ENCODE measurements around the gene CD109.
"Not testable (repeated sequence)": the region's sequence is repeated elsewhere in the genome, so short reads cannot be mapped to it uniquely, and the experiment has no call there.

Gene CD109

DNA sequence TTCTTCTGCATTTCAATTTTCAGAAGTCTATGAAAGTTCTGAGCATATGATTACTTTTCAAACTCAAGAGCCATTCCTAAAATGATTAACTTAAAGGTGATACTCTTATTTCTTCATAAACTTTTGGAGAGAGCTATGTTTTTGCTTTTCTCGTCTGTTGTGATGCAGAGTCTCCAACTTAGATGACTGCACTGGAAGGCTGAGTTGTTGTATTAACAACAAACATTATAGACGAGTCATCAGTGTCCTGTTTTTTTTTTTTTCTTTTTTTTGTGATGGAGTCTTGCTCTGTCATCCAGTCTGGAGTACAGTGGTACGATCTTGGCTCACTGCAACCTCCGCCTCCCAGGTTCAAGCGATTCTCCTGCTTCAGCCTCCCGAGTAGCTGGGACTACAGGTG lies 101.9 kb downstream of the CD109 start:
- no peak for DNase-seq

DNA sequence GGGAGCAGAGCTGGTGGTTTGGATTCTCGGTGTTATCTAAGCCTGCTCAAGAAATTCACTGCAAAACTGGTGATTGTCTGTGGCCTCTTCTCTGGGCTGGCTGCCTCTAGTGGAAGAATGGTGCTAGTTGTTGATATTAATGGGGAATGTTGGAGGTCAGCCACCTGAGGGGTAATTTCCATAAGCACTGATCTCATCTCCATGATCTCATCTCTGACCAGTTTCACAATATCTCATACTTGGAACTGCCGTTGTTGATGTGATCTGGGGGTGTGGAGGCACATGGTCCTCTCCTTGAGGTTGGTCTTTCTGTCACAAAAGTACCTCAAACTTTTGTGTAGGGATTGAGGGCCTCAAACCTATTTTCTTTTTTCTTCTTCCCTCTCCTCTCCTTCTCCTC lies 102.6 kb downstream of the CD109 start:
- DNase-seq = no peak

DNA sequence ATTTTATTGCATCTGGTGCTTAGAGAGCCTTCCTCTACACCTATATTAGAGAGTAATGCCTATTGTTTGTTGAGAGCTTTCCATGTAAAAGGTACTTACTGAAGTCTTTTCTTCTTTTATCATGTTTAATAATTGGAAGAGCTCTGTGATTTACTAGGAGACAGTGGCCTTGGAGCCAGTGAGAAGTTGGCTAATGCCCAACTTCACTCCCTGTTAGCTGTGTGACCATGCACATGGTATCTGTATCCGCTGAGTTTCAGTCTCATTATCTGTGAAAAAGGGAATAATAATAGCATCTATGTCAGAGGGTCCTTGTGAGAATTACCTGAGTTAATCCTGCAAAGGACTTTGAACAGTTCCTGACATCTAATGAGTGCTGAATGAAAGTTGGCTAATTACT lies 105.0 kb downstream of the CD109 start:
- no peak for DNase-seq

DNA sequence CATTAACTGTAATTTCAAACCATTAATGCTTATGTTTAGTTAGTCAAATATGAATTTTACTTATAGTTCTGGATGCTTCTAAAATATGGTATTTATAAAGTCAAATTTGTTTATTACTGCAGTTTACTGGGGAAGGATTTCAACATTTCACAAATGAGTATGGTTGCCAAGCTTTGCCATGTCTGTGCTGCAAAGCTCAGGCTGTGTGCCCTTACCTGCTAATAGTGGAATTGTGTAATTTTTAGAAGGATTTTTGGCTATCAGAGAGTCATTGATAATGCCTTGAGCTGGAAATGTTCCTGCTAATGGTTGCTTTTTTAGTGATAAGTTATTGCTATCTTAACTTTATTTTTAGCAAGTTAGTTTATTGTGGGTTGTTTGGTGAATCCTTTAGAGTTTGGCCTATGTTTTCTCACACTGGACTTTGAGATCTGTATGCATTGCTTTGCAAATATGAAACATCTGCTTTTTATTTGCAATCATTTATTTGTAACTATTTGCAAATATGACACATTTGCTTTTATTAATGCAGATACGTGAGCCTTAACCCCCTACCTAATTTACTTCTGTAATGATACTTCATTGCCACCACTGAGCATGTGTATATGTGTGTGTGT lies 105.8 kb downstream of the CD109 start:
- no peak for DNase-seq

DNA sequence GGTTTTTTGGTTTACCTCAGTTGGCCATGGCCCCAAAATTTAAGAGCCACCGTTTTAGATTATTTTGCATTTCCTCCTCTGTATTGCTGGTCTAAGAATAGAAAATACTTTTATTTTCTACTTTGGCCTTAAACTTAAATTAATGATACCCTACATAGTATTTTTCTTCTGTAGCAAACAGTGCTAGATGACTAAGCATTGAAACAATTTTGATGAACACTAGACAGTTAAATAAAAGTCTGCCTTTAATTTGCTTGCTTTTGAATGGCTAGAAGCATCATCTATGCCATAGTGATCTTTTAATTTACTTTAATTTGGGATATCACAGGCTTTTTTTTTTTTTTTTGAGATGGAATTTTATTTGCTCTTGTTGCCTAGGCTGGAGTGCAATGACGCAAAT lies 106.4 kb downstream of the CD109 start:
- DNase-seq = no peak

DNA sequence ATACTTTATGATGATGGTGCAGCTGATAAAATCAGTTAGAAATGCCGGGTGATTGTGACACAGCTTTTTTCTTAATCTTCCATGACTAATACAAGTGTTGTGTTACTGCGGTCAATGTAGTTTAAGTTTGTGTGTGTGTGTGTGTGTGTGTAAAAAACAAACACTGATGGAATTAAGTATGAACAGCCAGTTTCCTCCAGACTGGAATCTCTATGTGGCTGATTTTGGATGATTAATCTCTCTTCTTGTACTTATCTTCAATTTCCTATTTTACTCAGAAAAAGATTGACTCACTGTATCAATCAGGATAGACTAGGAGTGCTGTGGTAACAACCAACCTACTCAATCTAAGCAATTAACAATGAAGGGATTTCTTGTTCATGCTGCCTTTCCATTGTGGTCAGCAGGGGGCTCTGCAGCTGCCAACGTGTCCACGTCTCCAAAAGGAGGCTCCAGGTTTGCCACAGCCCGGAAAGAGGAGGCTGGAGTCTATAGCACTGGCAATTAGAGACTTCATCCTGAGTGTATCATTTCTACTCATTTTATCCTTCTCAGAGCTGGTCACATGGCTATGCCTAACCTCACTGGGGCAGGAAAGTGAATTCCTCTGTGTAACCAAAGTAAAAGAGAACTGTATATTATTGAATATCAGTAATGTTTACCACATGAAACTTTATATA lies 107.7 kb downstream of the CD109 start:
- peak; percentile 59 for DNase-seq

DNA sequence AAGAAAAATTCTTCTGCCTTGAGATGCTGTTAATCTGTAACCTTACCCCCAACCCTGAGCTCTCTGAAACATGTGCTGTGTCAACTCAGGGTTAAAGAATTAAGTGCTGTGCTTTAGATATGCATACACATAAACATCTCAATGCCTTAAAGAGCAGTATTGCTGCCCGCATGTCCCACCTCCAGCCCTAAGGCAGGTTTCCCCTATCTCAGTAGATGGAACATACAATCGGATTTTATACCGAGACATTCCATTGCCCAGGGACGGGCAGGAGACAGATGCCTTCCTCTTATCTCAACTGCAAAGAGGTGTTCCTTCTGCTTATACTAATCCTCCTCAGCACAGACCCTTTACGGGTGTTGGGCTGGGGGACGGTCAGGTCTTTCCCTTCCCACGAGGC lies 109.2 kb downstream of the CD109 start:
- DNase-seq = not testable (repeated sequence)

DNA sequence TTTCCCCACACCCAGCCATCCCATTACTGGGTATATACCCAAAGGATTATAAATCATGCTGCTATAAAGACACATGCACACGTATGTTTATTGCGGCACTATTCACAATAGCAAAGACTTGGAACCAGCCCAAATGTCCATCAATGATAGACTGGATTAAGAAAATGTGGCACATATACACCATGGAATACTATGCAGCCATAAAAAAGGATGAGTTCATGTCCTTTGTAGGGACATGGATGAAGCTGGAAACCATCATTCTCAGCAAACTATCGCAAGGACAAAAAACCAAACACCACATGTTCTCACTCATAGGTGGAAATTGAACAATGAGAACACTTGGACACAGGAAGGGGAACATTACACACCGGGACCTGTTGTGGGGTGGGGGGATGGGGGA lies 110.0 kb downstream of the CD109 start:
- not testable (repeated sequence) for DNase-seq

DNA sequence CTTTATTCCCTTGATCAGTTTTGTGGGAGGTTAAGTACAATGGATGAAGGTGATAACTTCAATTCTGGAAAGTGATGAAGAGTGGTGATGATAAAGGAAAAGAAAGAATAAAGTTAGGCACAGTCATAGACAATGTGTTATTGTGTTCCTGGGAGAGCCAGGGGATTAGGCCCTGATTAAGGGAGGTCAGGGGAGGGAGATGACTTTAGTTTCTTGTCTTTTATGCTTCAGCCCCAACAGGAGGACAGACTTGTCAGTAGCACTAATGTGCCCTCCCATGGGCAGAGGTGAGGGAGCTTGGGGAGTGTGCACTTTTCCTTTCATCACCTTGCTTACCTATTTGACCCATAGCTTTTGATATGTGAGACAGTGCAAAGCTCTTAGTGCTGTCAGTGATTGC lies 115.7 kb downstream of the CD109 start:
- no peak for DNase-seq

DNA sequence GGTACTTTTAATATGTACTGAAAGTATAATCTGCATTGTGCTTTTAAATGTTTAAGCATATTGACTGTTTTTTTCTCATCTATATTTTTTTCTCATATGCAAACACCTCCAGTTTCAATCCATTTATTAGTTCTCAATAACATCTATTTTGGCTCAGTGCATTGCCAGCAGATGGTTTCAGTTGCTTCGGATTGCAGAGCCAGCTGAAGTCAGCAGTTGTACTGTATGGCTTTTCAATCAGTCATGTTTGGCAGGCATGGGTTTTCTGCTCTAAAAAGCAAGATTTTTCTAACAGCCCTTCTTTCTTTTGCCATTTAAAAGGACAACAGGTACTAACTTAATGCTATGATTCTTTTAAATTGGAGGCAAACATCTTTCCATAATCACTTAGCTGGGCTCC lies 121.2 kb downstream of the CD109 start:
- DNase-seq = peak; percentile 33

DNA sequence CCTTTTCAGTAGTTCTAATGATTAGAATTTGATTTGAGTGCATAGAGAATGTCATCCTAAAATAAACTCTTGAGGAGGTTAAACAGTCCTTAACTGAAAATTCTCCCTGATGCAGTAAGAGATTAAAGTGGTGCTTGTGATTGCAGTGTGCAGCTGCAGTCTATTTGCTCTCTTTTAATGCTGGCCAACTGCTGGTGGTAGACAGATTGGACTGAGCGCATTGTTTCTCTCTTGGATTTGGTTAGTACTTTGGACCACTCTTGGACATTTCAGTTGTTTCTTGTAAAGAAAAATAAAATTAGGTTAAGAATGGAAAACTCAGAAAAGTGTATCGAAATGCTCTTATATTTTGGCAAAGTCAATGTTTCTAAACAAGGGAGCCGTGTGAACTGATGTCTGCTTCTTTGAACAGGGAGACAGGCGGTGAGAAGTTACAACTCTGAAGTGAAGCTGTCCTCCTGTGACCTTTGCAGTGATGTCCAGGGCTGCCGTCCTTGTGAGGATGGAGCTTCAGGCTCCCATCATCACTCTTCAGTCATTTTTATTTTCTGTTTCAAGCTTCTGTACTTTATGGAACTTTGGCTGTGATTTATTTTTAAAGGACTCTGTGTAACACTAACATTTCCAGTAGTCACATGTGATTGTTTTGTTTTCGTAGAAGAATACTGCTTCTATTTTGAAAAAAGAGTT lies 127.2 kb downstream of the CD109 start:
- DNase-seq = no peak

DNA sequence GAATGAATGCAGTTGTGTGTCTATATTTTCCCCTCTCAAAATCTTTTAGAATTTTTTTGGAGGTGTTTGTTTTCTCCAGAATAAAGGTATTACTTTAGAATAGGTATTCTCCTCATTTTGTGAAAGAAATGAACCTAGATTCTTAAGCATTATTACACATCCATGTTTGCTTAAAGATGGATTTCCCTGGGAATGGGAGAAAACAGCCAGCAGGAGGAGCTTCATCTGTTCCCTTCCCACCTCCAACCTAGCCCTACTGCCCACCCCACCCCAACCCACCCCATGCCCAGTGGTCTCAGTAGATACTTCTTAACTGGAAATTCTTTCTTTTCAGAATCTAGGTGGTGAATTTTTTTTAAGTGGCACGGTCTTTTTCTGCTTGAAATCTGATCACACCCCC lies 127.8 kb downstream of the CD109 start:
- DNase-seq = no peak

DNA sequence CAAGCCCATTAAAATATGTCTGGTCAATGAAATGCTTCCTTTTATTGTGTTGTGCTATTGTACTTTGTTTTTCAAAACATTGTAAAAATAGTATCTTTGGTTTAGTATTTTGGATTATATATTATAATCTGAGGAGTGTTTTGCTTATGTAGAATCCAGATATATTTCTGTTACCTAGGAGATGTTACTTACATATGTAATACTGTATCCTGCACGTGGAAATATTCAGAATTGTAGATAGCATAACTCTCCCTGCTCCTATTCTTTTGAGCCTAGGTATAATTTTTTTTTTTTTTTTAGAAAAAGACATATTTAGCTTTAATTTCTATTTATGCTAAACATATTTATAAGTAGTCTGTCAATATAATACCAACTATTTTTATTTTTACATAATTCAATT lies 130.6 kb downstream of the CD109 start:
- no peak for DNase-seq

DNA sequence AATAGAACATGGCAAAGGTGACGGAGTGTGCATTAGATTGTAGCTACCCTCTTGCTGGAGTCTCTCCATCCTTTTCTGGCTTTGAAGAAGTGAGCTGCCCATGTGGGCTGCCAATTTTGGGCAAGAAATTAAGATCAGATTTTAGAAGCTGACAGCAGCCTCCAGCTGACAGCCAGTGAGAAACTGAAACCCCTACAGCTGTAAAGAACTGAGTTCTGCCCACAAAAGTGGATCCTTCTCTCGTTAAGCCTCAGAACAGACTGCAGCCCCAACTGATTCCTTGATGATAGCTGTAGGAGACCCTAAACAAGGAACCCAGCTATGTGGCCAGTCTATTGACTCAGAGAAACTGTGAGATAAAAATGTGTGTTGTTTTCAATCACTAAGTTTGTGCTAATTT lies 134.1 kb downstream of the CD109 start:
- no peak for DNase-seq

DNA sequence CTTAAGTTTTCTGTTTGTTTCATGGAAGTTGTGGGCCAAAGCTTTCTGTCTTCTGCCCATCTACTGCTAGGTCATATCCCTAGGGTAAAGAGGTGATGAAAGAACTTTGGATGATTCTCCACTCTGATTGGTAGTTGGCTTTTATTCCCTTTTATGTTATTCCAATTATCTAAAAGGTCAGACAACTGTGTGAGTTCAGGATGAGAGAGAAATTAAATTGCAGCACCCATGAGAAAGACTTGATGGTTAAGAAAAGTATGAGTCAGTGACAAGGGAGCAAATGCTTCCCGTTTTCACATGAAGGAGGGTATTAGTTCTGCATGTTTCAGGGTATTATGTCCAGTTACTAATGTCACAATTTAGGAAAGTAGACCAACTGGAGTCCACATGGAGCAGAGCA lies 136.3 kb downstream of the CD109 start:
- no peak for DNase-seq

DNA sequence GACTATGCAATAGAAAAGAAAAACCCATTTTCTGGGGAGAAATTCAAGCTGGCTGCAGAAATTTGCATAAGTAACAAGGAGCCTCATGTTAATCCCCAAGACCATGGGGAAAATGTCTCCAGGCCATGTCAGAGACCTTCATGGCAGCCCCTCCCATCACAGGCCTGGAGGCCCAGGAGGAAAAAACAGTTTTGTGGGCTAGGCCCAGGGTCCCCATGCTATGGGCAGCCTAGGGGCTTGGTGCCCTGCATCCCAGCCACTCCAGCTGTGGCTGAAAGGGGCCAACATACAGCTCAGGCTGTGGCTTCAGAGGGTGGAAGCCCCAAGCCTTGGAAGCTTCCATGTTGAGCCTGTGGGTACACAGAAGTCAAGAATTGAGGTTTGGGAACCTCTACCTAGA lies 148.7 kb downstream of the CD109 start:
- DNase-seq = not testable (repeated sequence)

DNA sequence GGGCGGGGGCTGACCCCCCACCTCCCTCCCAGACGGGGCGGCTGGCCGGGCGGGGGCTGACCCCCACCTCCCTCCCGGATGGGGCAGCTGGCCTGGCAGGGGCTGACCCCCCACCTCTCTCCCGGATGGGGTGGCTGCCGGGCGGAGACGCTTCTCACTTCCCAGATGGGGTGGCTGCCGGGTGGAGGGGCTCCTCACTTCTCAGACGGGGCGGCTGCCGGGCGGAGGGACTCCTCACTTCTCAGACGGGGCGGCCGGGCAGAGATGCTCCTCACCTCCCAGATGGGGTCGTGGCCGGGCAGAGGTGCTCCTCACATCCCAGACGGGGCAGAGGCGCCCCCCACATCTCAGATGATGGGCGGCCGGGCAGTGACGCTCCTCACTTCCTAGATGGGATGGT lies 155.0 kb downstream of the CD109 start:
- not testable (repeated sequence) for DNase-seq

DNA sequence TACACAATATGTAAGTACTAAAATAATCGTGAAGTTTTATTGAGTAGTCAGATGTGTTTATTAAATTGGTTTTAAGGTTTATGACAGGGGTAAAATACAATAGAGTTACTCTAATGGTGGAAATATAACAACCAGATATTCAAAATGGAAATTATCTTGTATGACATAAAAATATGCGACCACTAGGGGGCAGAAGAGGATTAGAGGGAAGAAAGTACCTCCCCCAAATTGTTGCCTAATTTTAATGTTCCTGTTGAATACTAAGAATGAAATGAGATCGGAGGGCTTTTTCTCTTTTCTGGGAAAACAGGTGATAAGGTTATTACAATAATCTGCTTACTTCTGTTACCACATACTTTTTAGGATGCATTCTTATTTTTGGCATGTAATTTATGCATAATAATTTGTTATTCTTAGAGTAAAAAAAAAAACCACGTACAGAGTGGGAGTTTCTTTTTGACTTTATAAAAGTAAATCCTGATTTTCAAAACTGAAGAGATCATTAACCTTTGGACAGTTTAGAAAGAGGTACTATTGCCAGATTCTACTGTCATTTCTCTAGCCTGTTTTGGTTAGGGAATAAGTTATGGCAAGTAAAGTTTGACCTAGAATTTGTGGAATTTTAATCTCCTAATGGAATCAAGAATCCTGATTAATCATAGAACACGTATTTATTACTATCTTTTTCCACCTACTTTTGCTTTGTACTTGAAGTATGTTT lies 159.2 kb downstream of the CD109 start:
- DNase-seq = no peak

DNA sequence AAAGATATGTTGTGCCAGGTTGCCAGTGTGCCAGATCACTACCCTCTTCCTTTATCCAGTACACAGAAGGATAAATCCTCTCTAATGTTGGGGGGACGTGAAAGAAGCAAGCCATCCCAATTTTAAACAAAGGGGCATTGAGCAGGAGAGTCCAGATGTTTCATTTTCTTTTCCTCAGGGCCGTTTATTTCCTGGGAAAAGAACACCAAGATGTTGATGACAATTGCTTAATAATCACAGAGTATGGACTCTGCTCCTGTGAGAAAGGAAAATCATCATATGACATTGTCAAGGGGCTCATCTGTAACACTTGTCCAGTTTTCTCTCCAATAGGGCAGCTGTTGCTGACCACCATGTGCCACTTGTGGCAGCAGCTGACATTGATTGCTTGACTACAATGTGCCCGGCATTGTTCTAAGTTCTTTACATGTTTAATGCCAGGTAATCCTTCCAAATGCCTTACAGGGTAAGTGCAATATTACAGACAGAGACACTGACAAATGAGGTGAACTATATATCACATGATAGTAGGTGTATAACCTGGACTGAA lies 161.4 kb downstream of the CD109 start:
- DNase-seq = no peak

DNA sequence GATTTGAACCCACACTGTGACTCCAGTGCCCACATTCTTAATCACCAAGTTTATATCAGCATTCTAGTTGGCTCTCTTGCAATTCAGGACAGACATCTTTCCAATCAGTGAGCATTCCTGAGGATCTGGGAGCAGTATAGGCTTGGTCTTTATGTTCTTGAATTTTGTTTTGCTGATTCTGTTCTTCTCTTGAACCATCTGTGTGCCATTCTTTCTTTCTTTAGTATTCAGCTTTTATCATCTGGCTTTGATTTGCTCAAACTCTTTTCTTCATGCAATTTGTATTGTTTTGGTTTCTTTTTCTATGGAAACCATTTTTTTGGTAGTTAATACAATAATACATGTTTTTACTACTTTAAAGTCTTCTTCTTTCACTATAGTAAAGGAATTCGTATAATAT lies 162.4 kb downstream of the CD109 start:
- DNase-seq = no peak

DNA sequence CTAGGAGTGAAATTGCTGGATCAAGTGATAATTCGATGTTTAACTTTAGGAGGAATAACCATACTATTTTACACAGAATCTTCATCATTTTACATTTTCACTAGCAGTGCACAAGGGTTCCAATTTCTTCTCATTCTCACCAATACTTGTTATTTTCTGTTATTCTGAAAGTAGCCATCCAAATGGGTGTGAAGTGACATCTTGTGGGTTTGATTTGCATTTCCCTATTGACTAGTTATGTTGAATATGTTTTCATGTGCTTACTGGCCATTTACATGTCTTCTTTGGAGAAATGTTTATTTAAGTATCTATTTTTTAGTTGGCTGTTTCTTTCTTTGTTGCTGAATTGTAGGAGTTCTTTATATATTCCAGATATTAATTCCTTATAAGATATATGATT lies 164.3 kb downstream of the CD109 start:
- no peak for DNase-seq

DNA sequence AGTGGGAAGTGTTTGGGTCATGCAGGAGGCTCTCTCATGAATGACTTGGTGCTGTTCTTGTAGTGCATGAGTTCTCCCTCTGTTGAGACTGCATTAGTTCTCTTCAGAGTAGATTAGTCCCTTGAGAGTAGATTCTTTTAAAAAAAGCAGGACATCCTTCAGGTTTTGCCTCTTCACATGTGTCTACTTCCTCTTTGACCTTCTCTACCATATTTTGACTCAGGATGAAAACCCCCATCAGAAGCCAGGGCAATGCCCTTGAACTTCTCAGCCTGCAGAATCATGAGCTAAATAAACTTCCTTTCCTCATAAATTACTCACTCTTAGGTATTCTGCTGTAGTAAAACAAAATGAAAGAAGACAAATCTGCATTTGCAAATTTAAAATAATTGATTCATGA lies 170.3 kb downstream of the CD109 start:
- no peak for DNase-seq

DNA sequence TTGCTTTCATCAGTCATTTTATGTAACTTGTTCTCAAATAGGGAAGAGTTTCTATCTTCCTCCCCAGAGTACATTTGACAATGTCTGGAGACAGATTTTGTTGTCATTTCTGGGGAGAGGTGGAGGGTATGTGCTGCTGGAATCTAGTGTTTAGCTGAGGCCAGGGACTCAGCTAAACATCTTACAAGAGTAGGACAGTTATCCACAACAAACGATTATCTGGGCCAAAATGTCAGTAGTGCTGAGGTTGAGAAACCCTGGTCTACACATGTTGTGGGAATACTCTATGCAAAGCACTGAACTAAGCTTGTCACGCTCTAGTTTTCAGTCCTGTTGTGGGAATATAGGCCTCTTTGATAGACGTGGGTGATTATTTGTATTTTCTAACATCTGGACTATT lies 171.4 kb downstream of the CD109 start:
- DNase-seq = no peak

DNA sequence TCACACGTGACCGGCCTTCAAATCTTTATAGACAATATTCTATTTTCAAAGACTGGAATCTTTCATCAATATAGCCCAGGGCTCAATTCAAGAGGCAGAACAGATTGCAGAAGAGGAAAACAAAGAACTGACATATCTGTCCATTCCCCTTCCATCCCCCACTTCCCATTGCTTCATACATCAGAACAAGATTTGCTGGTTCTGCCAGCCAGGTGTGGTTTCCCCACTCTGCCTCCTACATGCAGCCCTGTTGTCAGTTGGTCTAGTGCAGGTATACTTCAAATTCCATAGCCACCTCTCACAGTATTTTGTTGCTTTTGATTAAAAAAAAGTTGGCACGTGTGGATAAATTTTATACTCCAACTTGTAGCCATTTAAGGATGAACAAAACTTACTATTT lies 174.9 kb downstream of the CD109 start:
- DNase-seq = no peak
